HCT116 (cell line): ENCODE measurements around the gene PROM2. TPM values are rescaled to one million over a fixed set of nuclear protein-coding genes. Genes with fewer than 3 reads are reported as not detected.
A peak's percentile ranks its signal among the peaks of the same experiment; 100 is the strongest.

Experiments
- ATAC-seq: fragments of 200-7000 bp; cut with Tn5 transposase; 2 replicates; pipeline ENCODE4 v1.9.1; 2020; ENCODE audit warnings: mild to moderate bottlenecking, moderate library complexity
- BruUV-seq: library from RNA; stranded (reverse); fragments of 400-500 nt; replicated peaks from 2 replicates; lab custom pipeline; 2021; lab: Mats Ljungman, UMichigan
- CTCF ChIA-PET: fragments of 300-600 bp; sonication (Branson Sonifier 250); formaldehyde crosslinking; loops from one replicate; lab custom pipeline; 2021; ENCODE audit warnings: antibody characterized with exemption; lab: Charles Lee
- POLR2A ChIA-PET: fragments of 300-600, 350-600 bp; sonication (Branson Sonifier 250); formaldehyde crosslinking; loops from one replicate; lab custom pipeline; 2021; ENCODE audit warnings: antibody characterized with exemption; lab: Charles Lee
- RAD21 ChIA-PET, 2 experiments: fragments of 300-600 bp; sonication (Branson Sonifier 250); formaldehyde crosslinking; loops; one replicate each; lab custom pipeline; 2023; ENCODE audit warnings: low total read pairs in 2 of 2; ENCODE audit not compliant: uncharacterized antibody in 2 of 2, unreplicated experiment in 2 of 2, low non-redundant PET in 1 of 2; lab: Charles Lee
- DNase-seq: peaks from one replicate; pipeline ENCODE4 v3.0.0-alpha.2; 2010; ENCODE audit warnings: low read depth, low spot score
- H2AFZ ChIP-seq: fragments of 200-600 bp; shearing (Covaris generic), sonication (generic); 2 replicates; pipeline ENCODE4 v1.6.1; 2017; ENCODE audit warnings: low read depth, mixed run types, mixed read lengths, antibody characterized with exemption, low read length; ENCODE audit not compliant: poor library complexity, severe bottlenecking
- H3K27ac ChIP-seq: 2 replicates; pipeline ENCODE4 v1.5.1; 2012; ENCODE audit warnings: low read depth, low read length
- H3K27me3 ChIP-seq: fragments of 200-600 bp; sonication (generic); 2 replicates; pipeline ENCODE4 v1.6.1; 2016; ENCODE audit warnings: mixed run types, low read length, mixed read lengths; ENCODE audit not compliant: insufficient read depth
- H3K36me3 ChIP-seq, 2 experiments: fragments of 200-500 bp in 1 of 2; fragments of 200-600 bp in 1 of 2; sonication (Bioruptor generic) in 1 of 2; sonication (generic) in 1 of 2; 2 replicates each; pipeline versions ENCODE4 v1.5.1 to v1.6.1; 2014 to 2016; ENCODE audit warnings: low read length in 2 of 2, inconsistent platforms in 1 of 2, mixed read lengths in 1 of 2, mixed run types in 1 of 2; ENCODE audit not compliant: insufficient read depth in 2 of 2, control insufficient read depth in 1 of 2
- H3K4me1 ChIP-seq, 2 experiments: fragments of 200-600 bp in 1 of 2; sonication (generic) in 1 of 2; 2 replicates each; pipeline versions ENCODE4 v1.5.1 to v1.6.1; 2012 to 2017; ENCODE audit warnings: low read length in 2 of 2, inconsistent platforms in 1 of 2, mild to moderate bottlenecking in 1 of 2, mixed read lengths in 1 of 2, mixed run types in 1 of 2, moderate library complexity in 1 of 2; ENCODE audit not compliant: insufficient read depth in 2 of 2, control insufficient read depth in 1 of 2
- H3K4me2 ChIP-seq: fragments of 200-600 bp; sonication (generic); 2 replicates; pipeline ENCODE4 v1.6.1; 2017; ENCODE audit warnings: mixed run types, low read length, mixed read lengths
- H3K4me3 ChIP-seq, 2 experiments: fragments of 200-600 bp in 1 of 2; sonication (generic) in 1 of 2; replicated peaks in 1 of 2; 2 replicates each; pipeline ENCODE4 v1.5.1; 2011 to 2016; ENCODE audit warnings: low read length in 2 of 2, control low read depth in 1 of 2, low read depth in 1 of 2, mild to moderate bottlenecking in 1 of 2, mixed read lengths in 1 of 2, mixed run types in 1 of 2
- H3K79me2 ChIP-seq: fragments of 200-600 bp; sonication (generic); 2 replicates; pipeline ENCODE4 v1.6.1; 2017; ENCODE audit warnings: mild to moderate bottlenecking, mixed run types, low read length, moderate library complexity, mixed read lengths; ENCODE audit not compliant: insufficient read depth
- H3K9ac ChIP-seq: fragments of 200-600 bp; sonication (generic); 2 replicates; pipeline ENCODE4 v1.6.1; 2016; ENCODE audit warnings: low read length, mixed read lengths
- H3K9me2 ChIP-seq: fragments of 200-600 bp; sonication (generic), shearing (Covaris generic); 2 replicates; pipeline ENCODE4 v1.6.1; 2017; ENCODE audit warnings: mixed run types, mild to moderate bottlenecking, moderate library complexity; ENCODE audit not compliant: insufficient read depth
- H3K9me3 ChIP-seq, 2 experiments: fragments of 200-500 bp in 1 of 2; fragments of 200-600 bp in 1 of 2; sonication (Bioruptor generic) in 1 of 2; sonication (generic) in 1 of 2; 2 replicates each; pipeline ENCODE4 v1.6.1; 2014 to 2017; ENCODE audit warnings: low read length in 2 of 2, mixed read lengths in 2 of 2, inconsistent platforms in 1 of 2, low read depth in 1 of 2, mild to moderate bottlenecking in 1 of 2, mixed run types in 1 of 2, moderate library complexity in 1 of 2; ENCODE audit not compliant: control insufficient read depth in 1 of 2, insufficient read depth in 1 of 2
- H4K20me1 ChIP-seq: fragments of 200-600 bp; sonication (generic), shearing (Covaris generic); 2 replicates; pipeline ENCODE4 v1.6.1; 2017; ENCODE audit warnings: mixed run types, mild to moderate bottlenecking, moderate library complexity; ENCODE audit not compliant: insufficient read depth
- CTCF ChIP-seq, 3 experiments: fragments of 200-600 bp in 1 of 3; sonication (generic) in 1 of 3; IDR thresholded peaks in 2 of 3; conservative IDR thresholded peaks in 1 of 3; 2 replicates each; pipeline ENCODE4 v1.5.1; 2012 to 2017; ENCODE audit warnings: low read depth in 2 of 3, low read length in 2 of 3, antibody characterized with exemption in 1 of 3, borderline replicate concordance in 1 of 3, control low read depth in 1 of 3, mild to moderate bottlenecking in 1 of 3, mixed read lengths in 1 of 3, mixed run types in 1 of 3, moderate library complexity in 1 of 3; ENCODE audit not compliant: insufficient read depth in 1 of 3
- RAD21 ChIP-seq: IDR thresholded peaks from 2 replicates; pipeline ENCODE4 v1.6.1; 2012; ENCODE audit warnings: low read depth, mild to moderate bottlenecking
- TCF7L2 ChIP-seq: IDR thresholded peaks from 2 replicates; pipeline ENCODE4 v1.7.0; 2011; ENCODE audit warnings: borderline replicate concordance, inconsistent platforms; ENCODE audit not compliant: insufficient read depth, insufficient read length; ENCODE audit errors: extremely low read depth
- YY1 ChIP-seq: IDR thresholded peaks from 2 replicates; pipeline ENCODE4 v1.6.1; 2011; ENCODE audit warnings: low read length, low read depth, moderate library complexity, mild to moderate bottlenecking; ENCODE audit not compliant: insufficient replicate concordance; ENCODE audit errors: extremely low read depth
- ZFX ChIP-seq: fragments of 450-650 bp; IDR thresholded peaks from 2 replicates; pipeline ENCODE4 v1.6.1; 2017
- intact Hi-C: fragments of 100-400 bp; cut with micrococcal nuclease; formaldehyde crosslinking; loops from 2 replicates; pipeline ENCODE4 v1.10.0; 2022
- total RNA-seq: library from RNA; stranded (reverse); gene quantifications from one replicate; pipeline ENCODE4 v1.2.1, GENCODE V29; 2021; ENCODE audit not compliant: unreplicated experiment

PROM2 gene
- total RNA-seq, 1 experiment from 2014 or later = 11.9 TPM

- intact Hi-C loops = loop anchor here (1.0 kb wide), 1 partner anchor 84 kb away; no protein-coding TSS in a partner anchor
- Histone ChIP-seq H3K36me3 (no peaks in the 10 kb centered on the region), H3K4me3 (no peak overlapping the region), H4K20me1 (no peaks in the 10 kb centered on the region), H3K4me2 (no peak overlapping the region), H3K9ac (no peak overlapping the region), H3K27me3 (no peaks in the 10 kb centered on the region), H3K4me1 (peaks cover 10 to 12% of the 10 kb centered on the region in 2 experiments; a peak in 2 of 4 replicates), H2AFZ (no peak overlapping the region), H3K9me3 (no peaks in the 10 kb centered on the region), H3K9me2 (no peaks in the 10 kb centered on the region), H3K27ac (no peak overlapping the region), H3K79me2 (no peaks in the 10 kb centered on the region)
- peak; percentile 32 for DNase-seq
- POLR2A ChIA-PET = interaction anchor here (0.7 kb wide), 1 partner anchor 83 kb away, joined by 4 read pairs; no protein-coding TSS in a partner anchor
- CTCF ChIA-PET = interaction anchor here (5.2 kb wide), 1 partner anchor 83 kb away, joined by 88 read pairs; no protein-coding TSS in a partner anchor
- TF ChIP-seq CTCF (IDR thresholded peaks at IDR 0.05 in 2 of 3, conservative IDR thresholded peaks at IDR 0.05 in 1 of 3; ENCODE audit: borderline replicate concordance in 1 of 3, insufficient read depth in 1 of 3, low read depth in 2 of 3, low read length in 2 of 3) (peak; percentile 74 to 90 (median 80)), TCF7L2 (no peak), YY1 (no peak), ZFX (no peak), RAD21 (peak; percentile 90)
- no TSS peak for BruUV-seq
- peak; percentile 92 for ATAC-seq
- RAD21 ChIA-PET = interaction anchor here (1.0 to 1.6 kb wide), 2 partner anchors 83 kb away, joined by 3 to 7 read pairs; no protein-coding TSS in a partner anchor
These were observed 40.8 kb downstream of the PROM2 start for GRCh38 chr2:95314964-95315611.
